NOMO-1 (cell line): ENCODE results near the gene TTC28.
"Not testable (repeated sequence)": the region's sequence is repeated elsewhere in the genome, so short reads cannot be mapped to it uniquely, and the experiment has no call there.

ENCODE experiments used
- DNase-seq, 2 experiments: peaks; one replicate each; lab custom pipeline; 2025; ENCODE audit not compliant: unreplicated experiment in 2 of 2; lab: John Stamatoyannopoulos, UW

The TTC28 gene

DNA sequence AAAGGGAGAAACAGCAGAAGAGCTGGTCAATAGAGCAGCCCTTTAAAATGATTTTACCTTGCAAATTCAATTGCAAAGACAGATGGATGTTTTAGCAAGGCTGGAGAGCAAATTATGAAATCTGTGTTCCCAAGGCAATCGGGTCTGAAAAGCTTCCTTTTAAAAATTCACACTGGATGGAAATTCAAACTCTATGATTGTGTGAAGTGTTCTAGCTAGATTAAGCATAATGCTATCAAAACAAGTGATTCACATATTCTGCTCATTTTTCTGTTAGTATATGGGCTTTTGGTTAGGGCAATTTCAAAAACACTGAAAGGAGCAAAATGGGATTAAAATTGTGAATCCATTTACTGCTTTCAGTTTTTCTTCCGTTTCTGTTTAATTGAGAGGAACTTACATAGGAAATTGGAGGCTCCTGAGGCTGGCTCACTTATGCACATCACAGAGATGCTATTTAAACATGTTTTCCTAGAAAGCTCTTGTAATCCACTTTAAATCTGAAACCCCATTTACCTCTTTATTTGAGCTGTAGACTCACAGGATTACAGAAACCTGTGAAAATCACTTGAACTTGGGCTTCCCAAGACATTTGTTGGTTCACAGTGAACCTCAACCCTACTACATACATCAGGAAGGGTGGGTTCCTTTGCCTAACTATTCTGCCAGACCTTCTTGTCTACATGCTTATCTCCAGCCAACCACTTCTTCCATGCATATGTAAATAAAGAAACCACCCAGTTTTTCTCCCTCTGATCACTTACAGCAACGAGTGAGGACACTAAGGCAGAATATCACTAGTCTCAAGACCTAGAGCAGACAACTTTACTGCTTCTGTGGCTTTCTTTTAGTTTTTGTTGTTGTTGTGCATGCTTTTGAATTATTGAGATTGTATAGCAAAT is 558.7 kb downstream of the TTC28 start:
- DNase-seq: peak in 1 of 2 experiments; percentile 17

DNA sequence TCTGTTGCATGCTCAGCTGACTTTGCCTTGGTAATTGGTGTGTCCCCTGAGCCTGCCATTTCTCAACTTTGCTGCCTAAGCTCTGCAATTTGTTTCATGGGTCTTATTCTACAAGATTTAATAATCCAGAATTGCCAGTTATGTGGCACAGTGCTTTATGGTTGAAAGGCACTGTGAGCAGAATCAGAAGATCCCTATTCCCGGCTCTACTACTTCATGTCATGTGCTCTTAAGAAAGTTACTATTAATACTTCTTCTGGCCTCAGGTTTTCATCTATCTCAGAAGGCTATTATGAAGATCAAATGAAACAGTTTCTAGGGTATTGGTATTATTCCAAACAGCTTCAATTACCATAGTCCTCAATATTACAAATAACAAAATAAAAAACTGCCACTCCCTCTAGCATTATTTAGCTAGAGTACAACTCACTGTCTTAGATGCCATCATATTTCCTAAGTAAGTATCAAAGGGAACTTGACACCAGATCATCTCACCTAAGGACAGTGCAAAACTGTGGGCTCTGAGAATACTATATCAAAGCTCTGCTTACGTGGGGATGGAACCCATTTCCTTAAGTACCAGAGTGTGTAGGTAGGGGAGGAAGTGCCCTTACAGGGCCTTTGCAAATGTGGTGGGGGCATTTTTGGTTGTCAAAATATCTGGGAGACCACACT is 560.5 kb downstream of the TTC28 start:
- no peak for DNase-seq

DNA sequence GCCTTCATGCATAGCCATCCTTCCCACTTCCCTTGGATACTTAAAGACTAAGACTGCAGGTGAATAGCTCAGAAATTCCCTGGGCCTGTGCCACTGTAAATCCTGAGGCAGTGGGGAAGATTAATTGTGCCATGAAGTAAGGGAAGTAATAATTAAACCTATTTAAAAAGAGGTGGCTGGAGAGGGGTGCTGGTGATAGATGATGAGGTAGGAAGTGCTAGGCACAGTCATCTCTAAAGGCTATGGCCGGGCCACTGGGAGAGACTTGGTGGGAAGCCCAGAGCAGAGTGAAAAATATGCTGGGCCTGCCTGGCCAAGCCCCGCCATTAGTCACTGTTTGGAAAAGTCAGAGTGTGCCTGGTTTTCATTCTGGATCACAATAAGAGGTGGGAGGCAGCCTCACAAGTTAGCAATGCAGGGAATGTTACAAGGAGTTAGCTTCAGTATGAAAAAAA is 563.4 kb downstream of the TTC28 start:
- no peak for DNase-seq

DNA sequence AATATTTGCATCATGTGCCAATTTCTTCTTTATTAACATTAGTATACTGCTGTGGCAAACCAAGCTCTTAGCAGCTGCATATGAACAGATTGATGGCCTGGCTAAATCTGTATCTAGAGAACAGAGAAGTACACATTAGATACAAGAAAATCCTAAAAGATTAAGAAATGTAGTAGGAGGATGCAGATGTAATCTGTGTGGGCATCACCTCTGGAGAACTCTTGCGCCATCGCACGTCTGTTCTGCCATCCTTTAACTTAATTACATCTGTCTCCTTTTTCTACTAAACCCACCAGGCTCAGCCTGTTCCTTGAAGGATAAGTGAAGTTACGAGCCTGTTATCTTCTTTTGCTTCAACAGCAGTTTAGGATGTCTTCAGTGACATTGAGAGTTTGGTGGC is 564.2 kb downstream of the TTC28 start:
- DNase-seq: no peak

DNA sequence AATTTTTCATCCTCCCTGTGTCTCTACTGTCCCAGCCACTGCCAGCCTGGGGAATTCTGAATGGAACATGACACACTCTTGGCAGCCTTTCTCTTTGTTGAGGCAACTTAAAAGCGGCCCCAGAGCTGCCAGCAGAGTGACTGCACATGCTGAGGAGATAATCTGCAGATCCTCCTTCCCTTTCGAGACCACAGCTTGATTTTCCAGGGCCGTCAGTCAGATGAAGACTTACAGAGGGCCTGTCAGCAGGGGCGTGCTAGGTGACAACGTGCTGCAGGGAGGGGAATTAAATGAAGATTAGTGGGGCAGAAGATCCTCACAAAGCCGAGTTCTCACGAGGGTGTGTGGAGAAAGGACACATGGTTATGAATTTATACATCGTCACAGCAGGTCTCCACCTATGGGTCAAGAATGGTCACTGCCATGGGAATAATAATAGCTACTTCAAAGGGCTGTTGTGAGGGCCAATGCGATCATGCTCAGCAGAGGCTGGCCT is 567.0 kb downstream of the TTC28 start:
- DNase-seq: no peak

DNA sequence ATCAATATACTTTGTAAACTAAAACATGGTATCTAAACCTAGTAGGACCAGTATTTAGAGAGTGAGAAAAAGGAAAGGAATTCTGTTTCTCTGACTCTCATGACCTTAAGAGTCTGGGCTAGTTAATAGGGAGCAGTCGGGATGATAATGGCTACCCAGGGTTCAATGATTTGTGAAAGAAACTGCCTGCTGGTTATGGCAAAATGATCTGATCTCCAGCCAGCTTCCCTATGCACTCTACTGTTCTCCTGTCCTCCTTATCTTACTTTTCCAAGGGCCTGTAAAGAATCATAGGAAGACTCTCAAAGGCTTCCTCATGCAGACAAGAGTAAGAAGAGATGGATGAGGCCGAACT is 567.5 kb downstream of the TTC28 start:
- no peak for DNase-seq

DNA sequence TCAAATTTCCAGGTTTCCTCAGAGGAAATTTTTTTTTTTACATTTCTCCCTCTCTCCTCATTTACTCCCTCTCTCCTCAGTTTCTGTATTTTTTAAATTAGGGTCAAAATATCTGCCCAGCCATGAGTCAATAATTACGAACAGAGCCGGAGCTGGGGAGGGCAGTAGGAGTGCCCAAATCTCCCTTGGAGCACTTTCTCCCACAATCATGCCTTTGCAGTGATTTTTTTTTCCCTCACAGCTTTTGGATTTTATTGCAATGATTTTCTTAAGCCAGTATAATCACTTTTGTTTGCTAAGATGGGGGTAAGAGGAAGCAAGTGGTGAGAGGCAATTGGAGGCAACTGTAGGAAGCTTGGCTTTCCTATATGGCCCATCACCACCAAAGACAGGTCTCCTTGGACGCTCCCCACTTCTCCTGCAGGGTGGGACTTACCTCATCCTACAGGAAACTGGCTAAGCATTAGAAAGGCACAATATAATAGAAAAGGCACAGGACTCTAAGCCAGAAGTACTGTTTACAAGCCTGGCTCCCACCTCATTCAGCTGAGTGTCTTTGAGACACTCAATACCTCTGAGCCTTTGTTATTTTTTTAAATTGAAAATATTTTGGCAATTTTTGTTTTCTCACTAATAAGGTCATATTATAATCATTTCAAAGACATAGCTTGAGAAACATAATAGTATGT is 568.0 kb downstream of the TTC28 start:
- DNase-seq: no peak

DNA sequence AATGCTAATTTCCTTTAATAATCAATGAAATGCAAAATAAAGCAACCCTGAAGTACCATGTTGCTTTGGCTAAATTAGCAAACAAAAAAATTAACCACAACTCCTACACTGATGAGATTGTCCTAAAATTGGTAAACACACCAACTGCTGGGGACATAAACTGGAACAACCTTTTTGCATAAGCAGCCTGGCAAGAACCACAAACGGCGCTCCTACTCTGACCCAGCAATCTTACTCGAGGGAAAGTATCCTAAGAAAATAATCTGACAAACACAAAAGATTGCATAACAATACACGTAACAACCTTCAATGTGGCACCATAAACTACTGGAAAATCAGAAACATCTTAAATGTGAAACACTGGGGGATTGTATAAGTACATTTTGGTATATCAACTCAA is 570.8 kb downstream of the TTC28 start:
- DNase-seq: no peak

DNA sequence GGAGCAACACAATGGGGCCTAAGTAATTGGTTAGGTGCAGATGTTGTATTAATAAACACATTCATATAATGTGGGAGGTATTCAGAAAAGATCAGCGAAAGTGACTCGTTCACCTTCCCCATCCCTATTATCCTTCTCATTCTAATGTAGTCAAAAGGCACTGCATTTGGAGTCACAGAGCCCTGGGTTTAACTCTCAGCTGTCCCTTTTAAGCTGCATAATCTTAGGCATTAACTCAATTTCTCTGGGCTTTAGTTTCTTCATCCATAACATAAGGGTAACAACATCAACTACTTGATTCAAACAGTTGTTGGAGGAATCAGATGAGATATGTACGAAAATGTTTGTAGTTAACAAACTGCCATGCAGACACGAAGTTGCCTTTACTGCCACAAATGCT is 573.0 kb downstream of the TTC28 start:
- no peak for DNase-seq

DNA sequence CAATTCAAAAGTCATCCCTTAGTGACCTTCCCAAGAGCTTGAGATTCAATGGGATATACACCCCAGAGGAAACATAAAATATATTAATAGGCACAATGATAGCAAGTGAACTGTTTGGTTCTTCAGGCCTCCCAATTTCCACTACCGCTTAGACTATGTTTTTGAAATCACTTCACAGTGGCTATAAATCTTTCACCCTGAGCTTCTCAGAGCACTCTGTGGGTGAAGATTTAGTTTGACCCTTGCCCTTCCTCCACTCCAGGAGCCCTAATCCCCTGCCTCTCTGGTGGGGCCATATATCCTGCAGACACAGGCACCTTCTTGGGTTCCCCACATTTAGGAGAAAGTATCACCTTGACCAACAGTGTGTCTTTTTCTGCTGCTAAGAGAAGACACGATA is 573.7 kb downstream of the TTC28 start:
- no peak for DNase-seq

DNA sequence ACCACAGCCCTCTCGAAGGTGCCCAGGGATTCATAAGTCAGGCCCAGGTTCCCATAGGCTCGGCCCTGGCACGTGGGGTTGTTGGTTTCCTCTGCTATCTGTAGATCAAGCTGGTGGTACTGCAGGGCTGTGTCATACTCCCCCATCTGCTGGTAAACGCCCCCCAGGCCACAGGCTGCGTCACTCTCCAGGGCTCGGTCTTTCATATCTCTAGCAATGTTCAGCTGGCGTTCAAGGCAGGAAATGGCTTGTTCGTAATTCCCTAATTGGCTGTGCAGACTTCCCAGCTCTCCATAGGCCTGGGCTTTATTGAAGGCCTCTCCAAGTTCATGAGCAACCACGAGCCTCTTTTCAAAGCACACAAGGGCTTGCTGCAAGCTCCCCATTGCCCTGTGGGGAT is 574.2 kb downstream of the TTC28 start:
- DNase-seq: no peak

DNA sequence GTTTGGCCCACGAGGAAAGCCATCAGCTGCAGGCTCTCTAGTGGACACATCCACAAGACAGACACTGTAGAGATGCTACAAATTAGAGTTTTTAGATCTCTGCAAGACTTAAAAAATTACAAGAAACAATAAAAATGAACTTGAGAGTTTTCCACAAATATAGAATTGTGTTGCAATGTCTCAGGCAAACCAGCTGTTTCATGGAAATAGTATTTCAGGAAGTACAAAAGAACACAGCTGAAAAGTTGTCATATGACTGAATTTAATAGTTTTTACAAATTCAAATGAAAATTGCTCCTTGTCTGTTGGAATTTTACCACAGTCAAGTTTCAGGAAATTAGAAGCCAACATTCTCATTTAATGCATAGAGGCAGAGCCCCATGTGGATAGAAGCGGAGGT is 576.0 kb downstream of the TTC28 start:
- no peak for DNase-seq

DNA sequence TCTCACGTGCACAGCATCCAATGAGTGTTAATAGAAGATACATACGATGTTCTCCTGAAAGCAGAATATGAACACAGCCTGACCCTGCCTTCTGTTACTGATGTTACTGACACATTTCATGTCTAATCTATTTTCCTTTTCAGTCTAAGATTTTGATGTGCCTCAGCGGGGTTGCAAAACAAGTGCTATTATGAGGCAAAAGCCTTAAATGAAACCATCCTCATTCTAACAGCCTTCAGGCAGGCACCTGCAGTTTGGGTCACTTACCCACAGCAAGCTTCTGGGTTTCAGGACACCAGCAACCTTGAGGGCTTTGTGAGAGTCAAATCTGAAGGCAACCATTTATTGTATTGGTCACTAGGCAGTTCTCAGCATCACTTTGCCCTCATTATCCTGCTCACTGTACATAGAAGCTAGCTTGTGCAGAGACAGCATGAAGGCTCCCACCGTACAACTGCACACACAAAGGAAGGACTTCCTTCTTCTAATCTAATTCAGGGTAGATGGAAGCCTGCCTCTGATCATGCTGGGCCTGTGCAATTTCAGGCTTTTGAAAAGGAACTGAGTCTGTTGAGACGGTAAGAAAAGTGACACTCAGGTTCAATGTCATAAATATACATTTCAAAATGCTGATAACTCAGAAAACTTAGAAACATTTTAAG is 577.4 kb downstream of the TTC28 start:
- DNase-seq: no peak

DNA sequence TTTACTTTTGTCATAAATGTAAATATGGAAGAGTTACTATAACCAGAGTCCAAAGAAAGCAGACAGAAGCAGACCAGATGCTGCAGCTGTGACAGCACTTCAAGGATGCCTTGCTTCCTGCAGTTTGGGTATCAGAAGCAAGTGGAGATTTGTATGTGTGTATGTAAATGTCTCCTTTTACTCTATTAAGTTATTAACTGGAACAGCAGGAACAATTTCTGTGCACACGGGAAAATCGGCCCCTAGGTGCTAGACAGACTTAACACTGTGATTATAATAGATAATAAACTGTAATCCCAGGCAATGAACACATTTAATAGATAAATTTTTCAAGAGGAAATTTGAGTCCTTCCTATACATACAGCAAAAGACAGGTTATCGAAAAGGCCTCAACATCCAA is 582.0 kb downstream of the TTC28 start:
- DNase-seq: no peak

DNA sequence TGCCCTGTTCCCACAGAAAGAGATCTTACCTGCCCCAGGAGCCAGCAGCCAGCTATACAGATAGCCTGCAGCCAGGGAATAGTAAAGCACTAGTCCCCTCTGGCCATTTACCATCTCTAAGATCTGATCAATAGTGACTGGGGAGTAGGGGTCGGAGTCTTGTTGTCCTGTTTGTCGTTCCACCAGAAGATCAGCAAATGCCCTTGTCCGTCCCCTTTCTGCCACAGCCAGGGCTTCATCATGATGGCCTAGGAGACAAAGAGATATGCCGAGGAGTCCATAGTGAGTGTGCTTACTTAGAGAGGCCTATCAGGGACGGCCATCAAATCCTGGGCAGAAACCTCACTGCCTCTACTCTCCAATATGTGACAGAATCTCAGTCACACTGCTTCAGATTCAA is 583.5 kb downstream of the TTC28 start:
- DNase-seq: no peak

DNA sequence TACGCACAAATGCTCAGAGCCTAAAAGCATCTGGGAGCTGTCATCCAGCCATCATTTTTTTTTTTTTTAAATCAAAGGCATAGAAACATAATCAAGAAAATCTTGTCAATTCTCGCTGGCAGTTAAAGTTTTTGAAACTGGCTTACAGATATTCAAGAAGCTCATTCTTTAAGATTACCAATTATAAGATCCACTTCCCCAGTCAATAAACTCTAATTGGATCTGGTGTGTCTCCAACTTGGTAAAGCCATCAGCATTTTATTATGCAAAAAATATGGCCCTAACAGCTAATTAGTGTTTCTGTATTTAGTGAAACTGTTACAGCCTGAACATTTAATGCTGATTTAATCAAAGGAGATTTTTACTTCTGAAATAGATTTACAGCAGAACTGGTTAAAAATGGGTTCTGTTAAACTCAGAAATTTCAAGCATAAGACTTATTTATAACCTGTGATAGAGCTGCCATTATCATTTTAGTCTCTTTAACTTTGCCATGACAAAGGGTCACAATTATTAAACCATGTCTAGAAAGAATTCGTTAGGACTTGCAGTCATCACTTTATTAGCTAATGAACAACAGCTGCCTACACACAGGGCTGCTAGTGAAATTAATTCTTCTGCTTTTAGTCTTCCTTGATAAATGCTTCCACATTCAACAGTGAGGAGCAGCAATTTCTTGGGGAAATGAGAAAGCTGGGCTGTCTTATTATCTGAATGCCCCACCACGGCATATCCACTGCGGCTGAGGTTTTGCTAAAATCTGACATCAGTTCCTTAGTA is 584.1 kb downstream of the TTC28 start:
- no peak for DNase-seq

DNA sequence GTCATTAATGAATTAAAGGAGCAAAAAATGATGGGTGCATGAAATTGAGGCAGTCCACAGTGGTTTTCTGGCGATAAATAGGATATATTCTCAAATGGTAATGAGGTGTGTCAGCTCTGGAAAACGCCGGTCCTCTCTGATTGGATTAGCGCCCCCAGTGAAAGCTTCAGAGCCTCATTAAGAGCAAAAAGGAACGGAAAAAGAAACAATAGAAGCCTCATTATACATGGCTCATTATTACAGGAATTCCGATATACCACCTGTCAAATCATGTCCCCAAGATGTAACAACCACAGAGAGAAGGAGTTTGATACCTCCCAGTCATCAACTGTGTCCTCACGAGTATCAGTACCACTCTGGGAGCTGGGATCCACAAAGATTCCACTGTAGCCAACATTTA is 584.9 kb downstream of the TTC28 start:
- DNase-seq: no peak

DNA sequence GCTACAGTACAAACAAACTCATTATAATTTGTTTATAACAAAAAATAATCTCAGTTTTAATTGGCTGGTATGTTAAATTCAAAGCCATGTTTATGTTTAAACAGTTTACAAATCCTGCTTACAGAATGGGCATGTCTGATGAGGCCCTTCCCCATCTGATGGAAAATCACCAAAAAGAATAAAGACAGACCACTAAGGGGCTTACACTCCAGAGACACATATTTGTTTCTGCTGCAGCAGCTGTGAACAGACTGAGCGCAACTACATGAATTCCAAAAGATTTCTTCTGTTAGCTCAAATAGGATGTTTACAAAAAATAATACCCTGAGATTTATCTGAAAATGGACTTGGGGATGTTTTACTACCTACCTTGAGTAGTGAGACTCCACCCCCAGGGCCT is 585.9 kb downstream of the TTC28 start:
- no peak for DNase-seq

DNA sequence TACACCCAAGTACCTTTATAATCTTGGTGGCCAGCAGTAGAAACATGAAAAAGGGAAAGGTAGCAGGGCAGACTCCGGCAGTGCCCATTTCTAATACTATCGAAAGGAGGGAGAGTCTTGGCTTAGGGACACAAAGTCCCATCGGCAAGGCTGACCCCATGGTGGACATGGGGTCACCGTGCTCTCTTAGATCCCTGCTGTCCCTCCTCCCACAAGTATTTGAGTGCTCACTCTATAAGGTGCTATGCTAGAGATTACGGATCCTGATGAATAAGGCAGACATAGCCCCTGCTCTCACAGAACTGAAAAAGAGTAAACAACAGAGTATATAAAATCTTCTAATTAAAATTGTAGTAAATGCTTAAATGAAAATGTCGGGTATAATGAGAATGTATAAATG is 588.2 kb downstream of the TTC28 start:
- DNase-seq: no peak

DNA sequence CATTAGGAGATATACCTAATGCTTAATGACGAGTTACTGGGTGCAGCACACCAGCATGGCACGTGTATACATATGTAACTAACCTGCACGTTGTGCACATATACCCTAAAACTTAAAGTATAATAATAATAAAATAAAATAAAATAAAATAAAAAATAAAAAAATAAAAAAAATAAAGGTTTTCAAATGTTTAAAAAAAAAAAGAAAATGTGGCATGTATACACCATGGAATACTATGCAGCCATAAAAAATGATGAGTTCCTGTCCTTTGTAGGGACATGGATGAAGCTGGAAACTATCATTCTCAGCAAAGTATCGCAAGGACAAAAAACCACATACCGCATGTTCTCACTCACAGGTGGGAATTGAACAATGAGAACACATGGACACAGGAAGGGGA is 590.1 kb downstream of the TTC28 start:
- DNase-seq: not testable (repeated sequence)
